Stromal cell of bone marrow (primary cell): Measurements from ENCODE around the gene TLE3.

Experiments
- DNase-seq: peaks from one replicate; pipeline ENCODE4 v3.0.0-alpha.2; 2012; ENCODE audit warnings: low read depth

TLE3 gene

GRCh38 chr15:70098461-70099166 is 897 bp upstream of the TLE3 start:
- DNase-seq = no peak

GRCh38 chr15:70098153-70098460 is 390 bp upstream of the TLE3 start:
- DNase-seq = no peak

GRCh38 chr15:70097063-70097320 is 725 bp downstream of the TLE3 start:
- no peak for DNase-seq

GRCh38 chr15:70096215-70097062 is 1.3 kb downstream of the TLE3 start:
- DNase-seq = no peak

GRCh38 chr15:70095408-70096214 is 2.1 kb downstream of the TLE3 start:
- DNase-seq = no peak

- no peak for DNase-seq
Observed at GRCh38 chr15:70094690-70095311, 2.9 kb downstream of the TLE3 start.

GRCh38 chr15:70093481-70094319 is 4.0 kb downstream of the TLE3 start:
- DNase-seq = no peak

- DNase-seq = no peak
Observed at GRCh38 chr15:70093070-70093469, 4.6 kb downstream of the TLE3 start.

- no peak for DNase-seq
Observed at GRCh38 chr15:70092464-70093027, 5.2 kb downstream of the TLE3 start.

- DNase-seq = no peak
Observed at GRCh38 chr15:70091726-70092463, 5.8 kb downstream of the TLE3 start.

- no peak for DNase-seq
Observed at GRCh38 chr15:70090436-70091296, 7.1 kb downstream of the TLE3 start.

GRCh38 chr15:70089692-70089971 is 8.1 kb downstream of the TLE3 start:
- DNase-seq = no peak

- DNase-seq = no peak
Observed at GRCh38 chr15:70088887-70089691, 8.6 kb downstream of the TLE3 start.

GRCh38 chr15:70088455-70088854 is 9.3 kb downstream of the TLE3 start:
- DNase-seq = no peak

GRCh38 chr15:70087708-70088352 is 9.9 kb downstream of the TLE3 start:
- no peak for DNase-seq

- no peak for DNase-seq
Observed at GRCh38 chr15:70086636-70087035, 11.1 kb downstream of the TLE3 start.

- DNase-seq = no peak
Observed at GRCh38 chr15:70084461-70084860, 13.3 kb downstream of the TLE3 start.

GRCh38 chr15:70083946-70084345 is 13.8 kb downstream of the TLE3 start:
- no peak for DNase-seq

GRCh38 chr15:70083418-70083817 is 14.3 kb downstream of the TLE3 start:
- DNase-seq = no peak
